ENCODE results near the gene CHERP.
"Not testable (repeated sequence)": the region's sequence is repeated elsewhere in the genome, so short reads cannot be mapped to it uniquely, and the experiment has no call there.

- not testable (repeated sequence) for TF ChIP-seq POLR2AphosphoS5 (IDR thresholded peaks at IDR 0.05; ENCODE audit: low read depth, low read length); SP2 (IDR thresholded peaks at IDR 0.05; ENCODE audit: low read length); POLR2A (IDR thresholded peaks at IDR 0.05; ENCODE audit: control extremely low read depth in 1 of 2, low read depth in 2 of 2, low read length in 2 of 2); GTF2F1 (IDR thresholded peaks at IDR 0.05; ENCODE audit: borderline replicate concordance, low read depth, low read length); RXRA (IDR thresholded peaks at IDR 0.05; ENCODE audit: insufficient read depth, low read depth, low read length); EP300 (IDR thresholded peaks at IDR 0.05; ENCODE audit: borderline replicate concordance in 1 of 2, low read depth in 2 of 2, low read length in 2 of 2); CTCF (IDR thresholded peaks at IDR 0.05; ENCODE audit: control extremely low read depth in 1 of 3, insufficient read depth in 1 of 3, low read depth in 1 of 3, low read length in 3 of 3); RFX5 (IDR thresholded peaks at IDR 0.05; ENCODE audit: borderline replicate concordance, low read depth, low read length); CBX8 (IDR thresholded peaks at IDR 0.05; ENCODE audit: borderline replicate concordance, low read depth, low read length); SP4 (IDR thresholded peaks at IDR 0.05; ENCODE audit: low read length); PHF8 (conservative IDR thresholded peaks at IDR 0.05; ENCODE audit: low read depth, low read length); SP1 (IDR thresholded peaks at IDR 0.05; ENCODE audit: low read depth, low read length); ATF2 (IDR thresholded peaks at IDR 0.05; ENCODE audit: low read length)
Observed at GRCh38 chr19:16472559-16472899, 69.7 kb downstream of the CHERP start.

Data from H1 (cell line).